Measurements from ENCODE around the gene PLXNA2. TPM values are rescaled to one million over a fixed set of nuclear protein-coding genes. Genes with fewer than 3 reads are reported as not detected.

Gene PLXNA2
- total RNA-seq, 1 donor from 2014 or later, result 37.4 TPM

- DNase-seq (ENCODE audit: low spot score), result no peak
Observed at GRCh38 chr1:208115924-208116640, 128.1 kb downstream of the PLXNA2 start.

- DNase-seq (ENCODE audit: low spot score), result no peak
Observed at GRCh38 chr1:208113011-208113410, 131.2 kb downstream of the PLXNA2 start.

- DNase-seq (ENCODE audit: low spot score), result no peak
Observed at GRCh38 chr1:208112401-208112800, 131.8 kb downstream of the PLXNA2 start.

- no peak for DNase-seq (ENCODE audit: low spot score)
Observed at GRCh38 chr1:208111646-208112190, 132.5 kb downstream of the PLXNA2 start.

- DNase-seq (ENCODE audit: low spot score), result no peak
Observed at GRCh38 chr1:208110296-208110695, 133.9 kb downstream of the PLXNA2 start.

- DNase-seq (ENCODE audit: low spot score), result no peak
Observed at GRCh38 chr1:208108646-208109330, 135.4 kb downstream of the PLXNA2 start.

- no peak for DNase-seq (ENCODE audit: low spot score)
Observed at GRCh38 chr1:208108213-208108608, 136.0 kb downstream of the PLXNA2 start.

GRCh38 chr1:208107425-208108212 lies 136.6 kb downstream of the PLXNA2 start:
- peak; percentile 21 for DNase-seq (ENCODE audit: low spot score)

- DNase-seq (ENCODE audit: low spot score), result no peak
Observed at GRCh38 chr1:208106218-208106617, 138.0 kb downstream of the PLXNA2 start.

GRCh38 chr1:208105756-208106155 lies 138.4 kb downstream of the PLXNA2 start:
- DNase-seq (ENCODE audit: low spot score), result no peak

GRCh38 chr1:208103597-208104513 lies 140.3 kb downstream of the PLXNA2 start:
- DNase-seq (ENCODE audit: low spot score), result no peak

- DNase-seq (ENCODE audit: low spot score), result peak; percentile 31
Observed at GRCh38 chr1:208101661-208102431, 142.3 kb downstream of the PLXNA2 start.

- no peak for DNase-seq (ENCODE audit: low spot score)
Observed at GRCh38 chr1:208100906-208101305, 143.3 kb downstream of the PLXNA2 start.

- DNase-seq (ENCODE audit: low spot score), result no peak
Observed at GRCh38 chr1:208100106-208100505, 144.1 kb downstream of the PLXNA2 start.

GRCh38 chr1:208098773-208099172 lies 145.4 kb downstream of the PLXNA2 start:
- no peak for DNase-seq (ENCODE audit: low spot score)

- DNase-seq (ENCODE audit: low spot score), result peak; percentile 61
Observed at GRCh38 chr1:208093754-208094719, 150.1 kb downstream of the PLXNA2 start.

GRCh38 chr1:208093046-208093445 lies 151.1 kb downstream of the PLXNA2 start:
- no peak for DNase-seq (ENCODE audit: low spot score)

GRCh38 chr1:208090388-208091301 lies 153.5 kb downstream of the PLXNA2 start:
- DNase-seq (ENCODE audit: low spot score), result no peak
